ENCODE measurements around the gene CTBP2.
A peak's percentile ranks its signal among the peaks of the same experiment; 100 is the strongest.

The CTBP2 gene

DNA sequence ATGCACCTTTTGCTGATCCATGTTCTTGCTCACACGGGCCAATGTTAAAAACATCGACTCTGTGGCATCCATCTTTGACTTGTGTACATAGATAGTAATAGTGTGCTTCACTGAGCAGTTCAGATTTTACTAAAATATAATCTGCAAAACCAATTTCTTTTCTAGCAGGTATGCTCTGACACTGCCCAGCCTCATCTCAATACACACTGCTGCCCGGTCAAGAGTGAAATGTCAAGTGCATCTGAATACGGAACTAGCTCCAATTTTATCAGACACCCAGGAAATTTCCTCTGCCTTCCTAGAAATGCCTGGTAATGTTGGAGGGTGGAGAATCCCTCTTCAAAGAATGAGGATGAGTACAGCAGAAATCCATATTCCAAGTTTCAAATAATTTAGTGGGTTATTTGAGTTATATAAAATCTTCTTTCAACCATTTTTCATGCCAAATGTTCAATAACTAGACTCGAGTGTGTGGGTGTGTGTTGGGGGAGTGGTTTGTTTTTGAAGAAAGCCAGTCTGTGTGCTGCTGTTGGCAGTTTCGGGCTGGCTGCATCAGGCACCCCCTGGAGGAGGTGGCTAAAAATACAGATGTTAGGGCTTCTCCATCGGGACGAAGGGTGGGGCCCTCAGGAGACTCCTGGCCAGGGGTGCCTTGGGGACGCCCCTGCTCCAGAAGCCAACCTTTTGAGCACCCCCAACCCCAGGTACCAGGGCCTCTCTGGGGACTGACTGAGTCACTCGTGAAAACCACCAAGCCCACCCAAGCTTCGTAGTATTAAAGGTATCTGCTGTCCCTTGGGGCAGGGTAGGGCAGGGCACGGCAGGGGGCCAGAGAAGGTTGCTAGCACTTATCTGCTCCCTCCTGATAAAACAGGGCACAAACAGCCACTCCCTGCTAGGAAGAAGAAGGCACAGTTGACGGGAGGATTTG, 15.4 kb downstream of the CTBP2 start:
- peak; percentile 52 for TF ChIP-seq CTCF (IDR thresholded peaks at IDR 0.05; ENCODE audit: control insufficient read depth, insufficient read depth, low read depth, low read length, missing control alignments)
- DNase-seq (ENCODE audit: low read depth): no peak

DNA sequence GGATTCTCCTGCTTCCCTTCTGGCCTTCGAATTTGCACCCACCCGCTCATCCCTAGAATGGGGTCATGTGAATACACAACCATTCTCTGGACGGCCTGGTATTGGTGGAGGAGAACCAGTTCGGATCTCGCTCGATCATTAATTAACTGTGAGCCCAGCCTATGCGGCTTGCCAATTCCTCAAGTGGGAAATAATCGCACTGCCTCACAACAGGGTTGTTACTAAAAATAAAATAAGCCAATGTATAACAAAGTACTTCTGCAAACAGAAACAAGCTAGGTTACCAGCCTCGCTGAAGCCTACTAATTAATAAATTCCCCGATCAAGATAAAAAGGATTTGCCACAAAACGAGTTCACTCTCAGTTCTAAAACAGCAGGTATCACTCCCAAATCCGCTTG, 16.2 kb downstream of the CTBP2 start:
- no peak for TF ChIP-seq CTCF (IDR thresholded peaks at IDR 0.05; ENCODE audit: control insufficient read depth, insufficient read depth, low read depth, low read length, missing control alignments)
- H3K4me3 ChIP-seq (ENCODE audit: control insufficient read depth, low read depth, low read length): no peak overlapping the region
- no peak for DNase-seq (ENCODE audit: low read depth)

More for the DNA sequence above, 15.4 kb downstream of the CTBP2 start:
- no peak overlapping the region for H3K4me3 ChIP-seq (ENCODE audit: control insufficient read depth, low read depth, low read length)

GRCh38 chr10:125142946-125143345, 17.4 kb downstream of the CTBP2 start:
- no peak for DNase-seq (ENCODE audit: low read depth)
- no peak for TF ChIP-seq CTCF (IDR thresholded peaks at IDR 0.05; ENCODE audit: control insufficient read depth, insufficient read depth, low read depth, low read length, missing control alignments)
- no peak overlapping the region for H3K4me3 ChIP-seq (ENCODE audit: control insufficient read depth, low read depth, low read length)

GRCh38 chr10:125141860-125142484, 18.4 kb downstream of the CTBP2 start:
- no peak for DNase-seq (ENCODE audit: low read depth)
- H3K4me3 ChIP-seq (ENCODE audit: control insufficient read depth, low read depth, low read length): no peak overlapping the region
- no peak for TF ChIP-seq CTCF (IDR thresholded peaks at IDR 0.05; ENCODE audit: control insufficient read depth, insufficient read depth, low read depth, low read length, missing control alignments)

DNA sequence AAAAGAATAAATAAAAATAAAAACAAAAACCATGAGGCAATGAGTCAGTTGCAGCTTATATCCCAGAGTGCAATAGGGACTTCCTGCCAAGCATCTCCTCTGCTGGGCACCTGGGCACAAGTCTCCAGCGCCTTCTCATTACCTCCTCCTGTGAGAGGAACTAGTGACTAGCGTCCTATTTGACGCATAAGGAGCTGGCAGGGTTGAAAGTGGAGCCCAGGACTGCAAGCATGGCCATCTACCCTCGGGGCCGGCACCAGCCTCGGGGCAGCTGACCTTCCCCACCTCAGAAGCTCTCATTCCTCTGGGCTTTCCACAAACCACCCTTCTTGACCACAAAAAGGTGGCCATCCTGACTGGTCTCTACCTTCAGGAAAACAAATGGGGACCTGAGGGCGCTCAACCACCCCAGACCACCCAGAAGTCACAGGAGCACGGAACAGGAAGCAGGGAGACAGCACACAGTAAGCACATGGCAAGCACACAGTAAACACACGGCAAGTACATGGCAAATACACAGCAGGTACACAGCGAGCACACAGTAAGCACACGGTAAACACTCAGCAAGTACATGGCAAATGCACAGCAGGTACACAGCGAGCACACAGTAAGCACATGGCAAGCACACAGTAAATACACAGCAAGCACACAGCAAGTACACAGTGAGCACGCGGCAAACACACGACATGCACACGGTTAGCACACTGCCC, 19.1 kb downstream of the CTBP2 start:
- H3K4me3 ChIP-seq (ENCODE audit: control insufficient read depth, low read depth, low read length): no peak overlapping the region
- TF ChIP-seq CTCF (IDR thresholded peaks at IDR 0.05; ENCODE audit: control insufficient read depth, insufficient read depth, low read depth, low read length, missing control alignments): no peak
- DNase-seq (ENCODE audit: low read depth): no peak

DNA sequence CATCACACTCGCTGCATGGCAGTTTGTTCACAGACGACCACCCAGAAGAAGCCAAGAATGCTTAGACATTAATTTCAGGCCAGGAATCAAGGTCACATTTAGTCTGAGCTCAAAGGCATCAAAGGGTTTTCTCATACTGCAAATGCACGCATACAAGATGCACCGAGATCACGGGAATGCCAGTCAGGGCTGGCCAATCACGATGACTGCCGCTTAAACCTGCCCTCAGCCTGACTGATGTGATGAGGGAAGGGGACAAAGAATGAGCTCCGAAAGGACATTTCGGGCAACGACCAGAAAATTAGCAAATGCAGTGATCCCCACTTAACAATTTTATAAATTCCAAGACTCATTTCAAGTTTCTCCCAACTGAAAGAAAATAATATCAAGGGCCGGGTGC, 20.2 kb downstream of the CTBP2 start:
- no peak overlapping the region for H3K4me3 ChIP-seq (ENCODE audit: control insufficient read depth, low read depth, low read length)
- no peak for TF ChIP-seq CTCF (IDR thresholded peaks at IDR 0.05; ENCODE audit: control insufficient read depth, insufficient read depth, low read depth, low read length, missing control alignments)
- DNase-seq (ENCODE audit: low read depth): no peak
